ENCODE data around the gene MROH7.

DNA sequence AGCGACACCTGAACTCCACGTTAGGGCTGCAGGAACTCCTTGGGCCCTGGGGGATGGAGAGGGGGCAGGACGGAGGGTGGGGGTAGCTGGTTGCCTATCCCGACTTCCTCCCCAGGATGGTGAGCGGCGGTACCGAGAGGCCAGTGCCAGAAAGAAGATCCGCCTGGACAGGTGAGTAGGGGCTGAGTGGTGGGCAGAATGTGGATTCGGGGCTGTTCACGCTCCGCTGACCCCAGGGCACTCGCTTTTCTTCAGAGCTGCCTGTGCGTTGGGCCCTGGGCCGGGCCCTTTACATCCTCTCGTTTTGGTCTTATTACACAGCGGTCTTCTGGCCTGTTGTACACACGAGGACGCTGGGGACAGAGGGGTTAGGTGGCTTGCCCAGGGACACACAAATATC is 39.0 kb upstream of the MROH7 start:
- no peak for TF ChIP-seq POLR2A (IDR thresholded peaks at IDR 0.05; ENCODE audit: low read length)
- TF ChIP-seq GATA1 (IDR thresholded peaks at IDR 0.05; ENCODE audit: low read depth, low read length) = no peak
